GM12874 (cell line): ENCODE results near the gene RSU1.

Experiments
- CTCF ChIP-seq: IDR thresholded peaks from 2 replicates; pipeline ENCODE4 v1.5.1; 2011; ENCODE audit warnings: low read depth, mild to moderate bottlenecking, control low read depth, low read length, moderate library complexity; ENCODE audit not compliant: insufficient read depth

The RSU1 gene

GRCh38 chr10:16751244-16751643 lies 66.0 kb downstream of the RSU1 start:
- no peak for TF ChIP-seq CTCF

GRCh38 chr10:16750461-16750860 lies 66.8 kb downstream of the RSU1 start:
- no peak for TF ChIP-seq CTCF

- no peak for TF ChIP-seq CTCF
These were observed 68.5 kb downstream of the RSU1 start for GRCh38 chr10:16748749-16749148.

GRCh38 chr10:16746856-16747255 lies 70.4 kb downstream of the RSU1 start:
- TF ChIP-seq CTCF, result no peak

GRCh38 chr10:16745061-16745460 lies 72.2 kb downstream of the RSU1 start:
- TF ChIP-seq CTCF, result no peak

GRCh38 chr10:16742165-16742960 lies 74.9 kb downstream of the RSU1 start:
- TF ChIP-seq CTCF, result no peak

GRCh38 chr10:16741540-16741939 lies 75.7 kb downstream of the RSU1 start:
- no peak for TF ChIP-seq CTCF
